Testis (tissue), 2 donors: ENCODE results near the gene PHYKPL.

ENCODE experiments used
- POLR2A ChIP-seq: fragments of 450-650 bp; IDR thresholded peaks from one replicate; pipeline ENCODE4 v1.6.1; 2017; ENCODE audit warnings: antibody characterized with exemption, mild to moderate bottlenecking, moderate library complexity
- TF ChIP-seq, protein P1 (sequence below), 3 experiments: fragments of 450-650 bp in 2 of 3; fragments of 200-600 bp in 1 of 3; sonication (generic) in 1 of 3; IDR thresholded peaks; one replicate each; pipeline ENCODE4 v1.5.1; 2016 to 2019; ENCODE audit warnings: antibody characterized with exemption in 3 of 3, mild to moderate bottlenecking in 2 of 3, moderate library complexity in 1 of 3

DNA sequence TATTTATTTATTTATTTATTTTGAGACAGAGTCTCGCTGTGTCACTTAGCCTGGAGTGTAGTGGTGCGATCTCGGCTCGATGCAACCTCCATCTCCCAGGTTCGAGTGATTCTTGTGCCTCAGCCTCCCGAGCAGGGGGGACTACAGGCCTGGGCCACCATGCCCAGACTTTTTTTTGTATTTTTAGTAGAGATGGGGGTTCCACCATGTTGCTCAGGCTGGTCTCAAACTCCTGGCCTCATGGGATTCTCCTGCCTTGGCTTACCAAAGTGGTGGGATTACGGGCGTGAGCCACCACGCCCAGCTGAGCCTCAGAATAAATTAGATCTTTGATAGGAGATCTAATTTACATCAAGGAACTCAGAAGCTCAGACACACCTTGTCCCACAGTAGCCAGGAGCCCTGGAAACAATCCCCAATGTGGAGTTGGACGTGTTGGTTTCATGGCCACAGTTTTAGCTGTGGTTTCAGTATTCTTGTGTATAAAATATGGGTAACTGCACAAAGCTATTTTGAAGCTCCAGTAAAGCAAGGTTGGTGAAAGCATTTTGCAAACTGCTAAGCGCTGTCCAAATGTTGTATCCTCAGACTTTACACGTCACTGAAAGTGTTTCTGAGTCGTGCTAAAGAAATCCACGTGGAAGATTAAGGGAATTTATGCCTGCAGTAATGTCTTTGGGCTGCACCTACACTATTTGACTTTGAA is 31.2 kb downstream of the PHYKPL start:
- TF ChIP-seq, protein P1, sequence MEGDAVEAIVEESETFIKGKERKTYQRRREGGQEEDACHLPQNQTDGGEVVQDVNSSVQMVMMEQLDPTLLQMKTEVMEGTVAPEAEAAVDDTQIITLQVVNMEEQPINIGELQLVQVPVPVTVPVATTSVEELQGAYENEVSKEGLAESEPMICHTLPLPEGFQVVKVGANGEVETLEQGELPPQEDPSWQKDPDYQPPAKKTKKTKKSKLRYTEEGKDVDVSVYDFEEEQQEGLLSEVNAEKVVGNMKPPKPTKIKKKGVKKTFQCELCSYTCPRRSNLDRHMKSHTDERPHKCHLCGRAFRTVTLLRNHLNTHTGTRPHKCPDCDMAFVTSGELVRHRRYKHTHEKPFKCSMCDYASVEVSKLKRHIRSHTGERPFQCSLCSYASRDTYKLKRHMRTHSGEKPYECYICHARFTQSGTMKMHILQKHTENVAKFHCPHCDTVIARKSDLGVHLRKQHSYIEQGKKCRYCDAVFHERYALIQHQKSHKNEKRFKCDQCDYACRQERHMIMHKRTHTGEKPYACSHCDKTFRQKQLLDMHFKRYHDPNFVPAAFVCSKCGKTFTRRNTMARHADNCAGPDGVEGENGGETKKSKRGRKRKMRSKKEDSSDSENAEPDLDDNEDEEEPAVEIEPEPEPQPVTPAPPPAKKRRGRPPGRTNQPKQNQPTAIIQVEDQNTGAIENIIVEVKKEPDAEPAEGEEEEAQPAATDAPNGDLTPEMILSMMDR (IDR thresholded peaks at IDR 0.05) = no peak
- no peak for TF ChIP-seq POLR2A
